Trophoblast cell (in vitro differentiated cells and primary cell): ENCODE measurements around the gene PITPNM2.

Experiments
- DNase-seq, 2 donors: peaks; one replicate each; pipeline ENCODE4 v3.0.0-alpha.2; 2016
- H2AFZ ChIP-seq: 2 replicates; pipeline ENCODE4 v1.6.1; 2013; ENCODE audit warnings: low read length, moderate library complexity, mild to moderate bottlenecking; ENCODE audit not compliant: insufficient read depth, poor library complexity
- H2AK5ac ChIP-seq: 2 replicates; pipeline ENCODE4 v1.6.1; 2013; ENCODE audit warnings: mild to moderate bottlenecking, low read length
- H2BK120ac ChIP-seq: 2 replicates; pipeline ENCODE4 v1.6.1; 2013; ENCODE audit warnings: low read length, mild to moderate bottlenecking, moderate library complexity; ENCODE audit not compliant: insufficient read depth, poor library complexity
- H2BK12ac ChIP-seq: 2 replicates; pipeline ENCODE4 v1.6.1; 2013; ENCODE audit warnings: mild to moderate bottlenecking, low read length, moderate library complexity
- H2BK5ac ChIP-seq: 2 replicates; pipeline ENCODE4 v1.6.1; 2013; ENCODE audit warnings: low read length, low read depth, moderate library complexity, mild to moderate bottlenecking; ENCODE audit not compliant: poor library complexity
- H3K14ac ChIP-seq: 2 replicates; pipeline ENCODE4 v1.6.1; 2013; ENCODE audit warnings: mild to moderate bottlenecking, low read length
- H3K18ac ChIP-seq: 2 replicates; pipeline ENCODE4 v1.6.1; 2013; ENCODE audit warnings: mild to moderate bottlenecking, low read length
- H3K23ac ChIP-seq: 2 replicates; pipeline ENCODE4 v1.6.1; 2013; ENCODE audit warnings: low read length
- H3K27ac ChIP-seq: 2 replicates; pipeline ENCODE4 v1.5.1; 2013; ENCODE audit warnings: low read depth, mild to moderate bottlenecking, inconsistent platforms, low read length, moderate library complexity
- H3K27me3 ChIP-seq: 2 replicates; pipeline ENCODE4 v1.6.1; 2013; ENCODE audit warnings: inconsistent platforms, mild to moderate bottlenecking, low read length, moderate library complexity; ENCODE audit not compliant: insufficient read depth
- H3K36me3 ChIP-seq, 2 experiments: 1 replicate in 1 of 2; 2 replicates in 1 of 2; pipeline ENCODE4 v1.6.1; 2013; ENCODE audit warnings: low read length in 2 of 2, mild to moderate bottlenecking in 2 of 2, moderate library complexity in 1 of 2; ENCODE audit not compliant: insufficient read depth in 2 of 2, control insufficient read depth in 1 of 2
- H3K4ac ChIP-seq: 2 replicates; pipeline ENCODE4 v1.6.1; 2013; ENCODE audit warnings: low read depth, mild to moderate bottlenecking, low read length, moderate library complexity
- H3K4me1 ChIP-seq, 2 experiments: 1 replicate in 1 of 2; 2 replicates in 1 of 2; pipeline ENCODE4 v1.6.1; 2013; ENCODE audit warnings: low read length in 2 of 2, mild to moderate bottlenecking in 2 of 2, moderate library complexity in 1 of 2; ENCODE audit not compliant: insufficient read depth in 2 of 2, control insufficient read depth in 1 of 2
- H3K4me2 ChIP-seq: 2 replicates; pipeline ENCODE4 v1.6.1; 2013; ENCODE audit warnings: inconsistent platforms, mild to moderate bottlenecking, low read length, moderate library complexity
- H3K4me3 ChIP-seq: 2 replicates; pipeline ENCODE4 v1.5.1; 2013; ENCODE audit warnings: mild to moderate bottlenecking, low read depth, low read length, inconsistent platforms
- H3K79me1 ChIP-seq: one replicate; pipeline ENCODE4 v1.6.1; 2013; ENCODE audit warnings: low read length
- H3K79me2 ChIP-seq: 2 replicates; pipeline ENCODE4 v1.6.1; 2013; ENCODE audit warnings: low read length, mild to moderate bottlenecking; ENCODE audit not compliant: control insufficient read depth, insufficient read depth, poor library complexity
- H3K9ac ChIP-seq: 2 replicates; pipeline ENCODE4 v1.6.1; 2013; ENCODE audit warnings: mild to moderate bottlenecking, low read length
- H3K9me3 ChIP-seq: 2 replicates; pipeline ENCODE4 v1.6.1; 2013; ENCODE audit warnings: low read depth, mild to moderate bottlenecking, control low read depth, inconsistent platforms, low read length; ENCODE audit not compliant: insufficient read depth
- H4K12ac ChIP-seq: 2 replicates; pipeline ENCODE4 v1.6.1; 2013; ENCODE audit warnings: low read depth, mild to moderate bottlenecking, low read length, moderate library complexity
- H4K8ac ChIP-seq: 2 replicates; pipeline ENCODE4 v1.6.1; 2013; ENCODE audit warnings: low read depth, mild to moderate bottlenecking, low read length, moderate library complexity
- H4K91ac ChIP-seq: one replicate; pipeline ENCODE4 v1.6.1; 2013; ENCODE audit warnings: low read depth, mild to moderate bottlenecking, low read length, moderate library complexity
- WGBS: extraction: QIAGEN DNeasy Blood & Tissue Kit; methylation state at CpG from one replicate; pipeline ENCODE4 v1.1.7; 2013; ENCODE audit warnings: missing lambda C conversion rate; ENCODE audit not compliant: insufficient read length, insufficient coverage; ENCODE audit errors: extremely low coverage; 5-methylcytosine and 5-hydroxymethylcytosine counted together

The PITPNM2 gene

GRCh38 chr12:123145211-123145610 lies 5.7 kb downstream of the PITPNM2 start:
- Histone ChIP-seq H4K12ac (no peak overlapping the region), H3K27me3 (peaks cover 4% of the 10 kb centered on the region), H3K4me3 (no peak overlapping the region), H3K9me3 (peaks cover under 1% of the 10 kb centered on the region), H2BK12ac (no peak overlapping the region), H3K9ac (no peak overlapping the region), H3K14ac (no peak overlapping the region), H3K4me1 (peaks cover 6 to 15% of the 10 kb centered on the region in 2 experiments), H4K91ac (no peak overlapping the region), H3K79me1 (no peaks in the 10 kb centered on the region), H3K79me2 (peaks cover under 1% of the 10 kb centered on the region), H3K36me3 (no peaks in the 10 kb centered on the region), H3K4me2 (no peak overlapping the region), H3K4ac (no peak overlapping the region), H2AK5ac (no peak overlapping the region), H2BK5ac (no peak overlapping the region), H4K8ac (no peak overlapping the region), H3K18ac (no peak overlapping the region), H2BK120ac (no peak overlapping the region), H3K27ac (no peak overlapping the region), H3K23ac (no peak overlapping the region), H2AFZ (no peak overlapping the region)
- no CpG with 5 or more reads among the region's 2 CpGs for WGBS
- no peak for DNase-seq

- Histone ChIP-seq H3K4ac (no peak overlapping the region), H4K91ac (no peak overlapping the region), H4K8ac (no peak overlapping the region), H3K18ac (no peak overlapping the region), H3K14ac (no peak overlapping the region), H3K36me3 (no peaks in the 10 kb centered on the region), H2BK5ac (no peak overlapping the region), H3K4me2 (no peak overlapping the region), H3K9me3 (no peaks in the 10 kb centered on the region), H2BK12ac (no peak overlapping the region), H2AK5ac (no peak overlapping the region), H3K4me1 (peaks cover 7 to 14% of the 10 kb centered on the region in 2 experiments), H3K9ac (no peak overlapping the region), H3K27me3 (no peaks in the 10 kb centered on the region), H2AFZ (no peak overlapping the region), H4K12ac (no peak overlapping the region), H2BK120ac (no peak overlapping the region), H3K23ac (no peak overlapping the region), H3K79me1 (no peaks in the 10 kb centered on the region), H3K79me2 (no peaks in the 10 kb centered on the region), H3K27ac (no peak overlapping the region), H3K4me3 (no peak overlapping the region)
- WGBS = no CpG with 5 or more reads among the region's 4 CpGs
- no peak for DNase-seq
Observed at GRCh38 chr12:123143736-123144461, 7.0 kb downstream of the PITPNM2 start.

- H3K4me3 ChIP-seq = no peak overlapping the region
- no peak overlapping the region for H4K91ac ChIP-seq
- H4K12ac ChIP-seq = no peak overlapping the region
- H3K79me2 ChIP-seq = no peaks in the 10 kb centered on the region
- H4K8ac ChIP-seq = no peak overlapping the region
- no peak overlapping the region for H3K18ac ChIP-seq
- H3K4me1 ChIP-seq = peaks cover 7 to 14% of the 10 kb centered on the region in 2 experiments
- H3K79me1 ChIP-seq = no peaks in the 10 kb centered on the region
- H3K23ac ChIP-seq = no peak overlapping the region
- H3K4me2 ChIP-seq = no peak overlapping the region
- H2AK5ac ChIP-seq = no peak overlapping the region
- H2BK12ac ChIP-seq = no peak overlapping the region
- no peak overlapping the region for H3K27ac ChIP-seq
- no peak overlapping the region for H3K9ac ChIP-seq
- no peak overlapping the region for H3K4ac ChIP-seq
- no peak overlapping the region for H2AFZ ChIP-seq
- no peak overlapping the region for H2BK120ac ChIP-seq
- no peaks in the 10 kb centered on the region for H3K9me3 ChIP-seq
- no peaks in the 10 kb centered on the region for H3K36me3 ChIP-seq
- no peak overlapping the region for H3K14ac ChIP-seq
- no CpG with 5 or more reads among the region's 11 CpGs for WGBS
- no peak overlapping the region for H2BK5ac ChIP-seq
- no peaks in the 10 kb centered on the region for H3K27me3 ChIP-seq
- no peak for DNase-seq
Observed at GRCh38 chr12:123142921-123143735, 7.8 kb downstream of the PITPNM2 start.

GRCh38 chr12:123142518-123142840 lies 8.4 kb downstream of the PITPNM2 start:
- Histone ChIP-seq H2AK5ac (no peak overlapping the region), H3K18ac (no peak overlapping the region), H3K4me3 (no peak overlapping the region), H3K4ac (no peak overlapping the region), H3K9ac (no peak overlapping the region), H3K14ac (no peak overlapping the region), H4K91ac (no peak overlapping the region), H3K36me3 (no peaks in the 10 kb centered on the region), H3K79me2 (no peaks in the 10 kb centered on the region), H4K8ac (no peak overlapping the region), H2BK5ac (no peak overlapping the region), H3K9me3 (no peaks in the 10 kb centered on the region), H3K27ac (no peak overlapping the region), H2AFZ (no peak overlapping the region), H3K4me1 (peaks cover 7 to 14% of the 10 kb centered on the region in 2 experiments), H3K79me1 (no peaks in the 10 kb centered on the region), H2BK120ac (no peak overlapping the region), H2BK12ac (no peak overlapping the region), H3K23ac (no peak overlapping the region), H4K12ac (no peak overlapping the region), H3K4me2 (no peak overlapping the region), H3K27me3 (no peaks in the 10 kb centered on the region)
- no peak for DNase-seq
- no CpG with 5 or more reads among the region's 5 CpGs for WGBS
